Esophagus squamous epithelium (tissue), 4 donors: ENCODE results near the gene PTPRO.

Source experiments
- POLR2A ChIP-seq, 4 donors: fragments of 450-650 bp; IDR thresholded peaks; one replicate each; pipeline ENCODE4 v1.6.1; 2017; ENCODE audit warnings: antibody characterized with exemption in 4 of 4, mild to moderate bottlenecking in 4 of 4, moderate library complexity in 3 of 4
- TF ChIP-seq, protein P1 (sequence below), 6 experiments: fragments of 450-650 bp in 4 of 6; fragments of 200-600 bp in 2 of 6; sonication (generic) in 2 of 6; IDR thresholded peaks; one replicate each; pipeline ENCODE4 v1.5.1; 2016 to 2019; ENCODE audit warnings: antibody characterized with exemption in 6 of 6, mild to moderate bottlenecking in 4 of 6, moderate library complexity in 4 of 6

DNA sequence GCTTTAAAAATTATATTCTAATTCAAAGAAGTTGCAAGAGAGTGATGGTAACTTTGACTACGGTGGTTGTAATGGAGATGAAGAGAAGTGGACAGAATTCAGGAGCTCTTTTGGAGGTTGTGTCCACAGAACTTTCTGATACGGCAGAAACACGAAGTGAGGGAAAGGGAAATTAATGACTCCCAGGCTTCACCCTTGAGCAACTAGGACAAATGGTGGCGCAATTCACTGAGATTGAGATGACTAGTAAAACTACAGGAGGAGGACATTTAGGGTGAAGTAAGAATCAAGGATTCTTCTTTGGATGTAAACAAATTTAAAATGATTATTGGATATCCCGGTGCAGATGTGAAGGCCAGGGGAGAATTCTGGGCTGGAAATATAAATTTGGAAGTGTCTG is 212.6 kb downstream of the PTPRO start:
- TF ChIP-seq, protein P1, sequence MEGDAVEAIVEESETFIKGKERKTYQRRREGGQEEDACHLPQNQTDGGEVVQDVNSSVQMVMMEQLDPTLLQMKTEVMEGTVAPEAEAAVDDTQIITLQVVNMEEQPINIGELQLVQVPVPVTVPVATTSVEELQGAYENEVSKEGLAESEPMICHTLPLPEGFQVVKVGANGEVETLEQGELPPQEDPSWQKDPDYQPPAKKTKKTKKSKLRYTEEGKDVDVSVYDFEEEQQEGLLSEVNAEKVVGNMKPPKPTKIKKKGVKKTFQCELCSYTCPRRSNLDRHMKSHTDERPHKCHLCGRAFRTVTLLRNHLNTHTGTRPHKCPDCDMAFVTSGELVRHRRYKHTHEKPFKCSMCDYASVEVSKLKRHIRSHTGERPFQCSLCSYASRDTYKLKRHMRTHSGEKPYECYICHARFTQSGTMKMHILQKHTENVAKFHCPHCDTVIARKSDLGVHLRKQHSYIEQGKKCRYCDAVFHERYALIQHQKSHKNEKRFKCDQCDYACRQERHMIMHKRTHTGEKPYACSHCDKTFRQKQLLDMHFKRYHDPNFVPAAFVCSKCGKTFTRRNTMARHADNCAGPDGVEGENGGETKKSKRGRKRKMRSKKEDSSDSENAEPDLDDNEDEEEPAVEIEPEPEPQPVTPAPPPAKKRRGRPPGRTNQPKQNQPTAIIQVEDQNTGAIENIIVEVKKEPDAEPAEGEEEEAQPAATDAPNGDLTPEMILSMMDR (IDR thresholded peaks at IDR 0.05): no peak
- TF ChIP-seq POLR2A (IDR thresholded peaks at IDR 0.05): no peak
